K562 (cell line): ENCODE measurements around the gene TEPSIN. TPM values are rescaled to one million over a fixed set of nuclear protein-coding genes. Genes with fewer than 3 reads are reported as not detected.

Source experiments
- ATAC-seq: fragments of 200-7000 bp; cut with Tn5 transposase; 3 replicates; pipeline ENCODE4 v1.9.1; 2020; ENCODE audit warnings: moderate library complexity
- BruUV-seq: library from RNA; stranded (reverse); fragments of 400-500 nt; replicated peaks from 2 replicates; lab custom pipeline; 2021; lab: Mats Ljungman, UMichigan
- CTCF ChIA-PET: fragments of 300-600 bp; formaldehyde crosslinking; extraction: SDS; loops from one replicate; lab custom pipeline; 2021; ENCODE audit warnings: low intra/inter-chr PET ratio; lab: Yijun Ruan, JAX
- POLR2A ChIA-PET: fragments of 300-600, 350-650 bp; sonication (Branson Sonifier 250); formaldehyde crosslinking; extraction: SDS; loops from one replicate; lab custom pipeline; 2021; ENCODE audit warnings: antibody characterized with exemption, inconsistent platforms; lab: Yijun Ruan, JAX
- DNase-seq, 4 experiments: peaks; one replicate each; pipeline versions ENCODE4 v3.0.0 to v3.0.0-alpha.2; 2011 to 2018; ENCODE audit warnings: low spot score in 3 of 4, mixed read lengths in 3 of 4; ENCODE audit errors: extremely low read depth in 1 of 4
- FAIRE-seq: peaks from 2 replicates; lab custom pipeline; 2011; peaks lifted over from hg19 to GRCh38; lab: Jason Lieb, UNC
- H2AFZ ChIP-seq: 2 replicates; pipeline ENCODE4 v1.6.0; 2011; ENCODE audit warnings: low read depth, low read length, control low read depth, inconsistent platforms
- H3K27ac ChIP-seq: fragments of 200-600 bp; 3 replicates; pipeline ENCODE4 v1.8.0; 2011; ENCODE audit warnings: low read depth, mild to moderate bottlenecking, control low read depth, inconsistent platforms, low read length, moderate library complexity, mixed read lengths; ENCODE audit errors: extremely low read depth
- H3K27me3 ChIP-seq, 2 experiments: fragments of 300-600 bp in 1 of 2; 2 replicates in 1 of 2; 3 replicates in 1 of 2; pipeline versions ENCODE4 v1.6.0 to v1.8.0; 2011; ENCODE audit warnings: inconsistent platforms in 2 of 2, low read length in 2 of 2, mild to moderate bottlenecking in 1 of 2, mixed read lengths in 1 of 2, moderate library complexity in 1 of 2; ENCODE audit not compliant: control insufficient read depth in 2 of 2, insufficient read depth in 2 of 2
- H3K36me3 ChIP-seq: fragments of 300-600 bp; 3 replicates; pipeline ENCODE4 v1.8.0; 2011; ENCODE audit warnings: mild to moderate bottlenecking, low read length, inconsistent platforms; ENCODE audit not compliant: control insufficient read depth, insufficient read depth
- H3K4me1 ChIP-seq, 2 experiments: fragments of 200-600 bp in 1 of 2; replicated peaks in 1 of 2; 2 replicates in 1 of 2; 3 replicates in 1 of 2; pipeline versions ENCODE4 v1.5.1 to v1.8.0; 2011; ENCODE audit warnings: inconsistent platforms in 2 of 2, low read length in 2 of 2, mild to moderate bottlenecking in 1 of 2, mixed read lengths in 1 of 2, moderate library complexity in 1 of 2; ENCODE audit not compliant: control insufficient read depth in 2 of 2, insufficient read depth in 2 of 2
- H3K4me2 ChIP-seq: 2 replicates; pipeline ENCODE4 v1.6.1; 2011; ENCODE audit warnings: low read length, control low read depth, inconsistent platforms, mixed read lengths; ENCODE audit not compliant: insufficient read depth
- H3K4me3 ChIP-seq: fragments of 200-600 bp; sonication (generic), shearing (Covaris generic); 2 replicates; pipeline ENCODE4 v1.5.1; 2016; ENCODE audit warnings: control low read depth, inconsistent platforms
- H3K79me2 ChIP-seq: fragments of 200-600 bp; 3 replicates; pipeline ENCODE4 v1.8.0; 2011; ENCODE audit warnings: low read length, inconsistent platforms; ENCODE audit not compliant: control insufficient read depth, insufficient read depth
- H3K9ac ChIP-seq, 2 experiments: 2 replicates each; pipeline versions ENCODE4 v1.6.0 to v1.6.1; 2011; ENCODE audit warnings: low read depth in 2 of 2, low read length in 2 of 2, control low read depth in 1 of 2, inconsistent platforms in 1 of 2, mild to moderate bottlenecking in 1 of 2, mixed read lengths in 1 of 2; ENCODE audit not compliant: insufficient read depth in 1 of 2
- H3K9me1 ChIP-seq: one replicate; pipeline ENCODE4 v1.6.0; 2011; ENCODE audit warnings: inconsistent platforms, mild to moderate bottlenecking, low read length, moderate library complexity; ENCODE audit not compliant: control insufficient read depth, insufficient read depth
- H3K9me3 ChIP-seq: replicated peaks from 2 replicates; pipeline ENCODE4 v1.5.1; 2011; ENCODE audit warnings: low read depth, low read length, inconsistent platforms; ENCODE audit not compliant: control insufficient read depth, insufficient read depth
- H4K20me1 ChIP-seq: replicated peaks from 2 replicates; pipeline ENCODE4 v1.6.1; 2011; ENCODE audit warnings: low read length, inconsistent platforms, mixed read lengths; ENCODE audit not compliant: control insufficient read depth, insufficient read depth
- FIP1L1 ChIP-seq: fragments of 200-400 bp; formaldehyde crosslinking; IDR thresholded peaks from 2 replicates; pipeline ENCODE4 v1.6.1; 2018; ENCODE audit warnings: mild to moderate bottlenecking, low read depth, low read length; ENCODE audit not compliant: poor library complexity, severe bottlenecking
- HMGN3 ChIP-seq: IDR thresholded peaks from 2 replicates; pipeline ENCODE4 v1.6.1; 2011; ENCODE audit warnings: borderline replicate concordance, low read depth, mild to moderate bottlenecking, mixed read lengths, low read length; ENCODE audit not compliant: insufficient read length; ENCODE audit errors: extremely low read depth
- NR2C1 ChIP-seq, 2 experiments: fragments of 450-650 bp; IDR thresholded peaks; 2 replicates each; pipeline ENCODE4 v1.6.1; 2017; ENCODE audit warnings: mild to moderate bottlenecking in 2 of 2, antibody characterized with exemption in 1 of 2, inconsistent platforms in 1 of 2, missing compliant biosample characterization in 1 of 2, missing genetic modification characterization in 1 of 2
- PCBP1 ChIP-seq: fragments of 200-400 bp; formaldehyde crosslinking; IDR thresholded peaks from 2 replicates; pipeline ENCODE4 v1.6.1; 2018; ENCODE audit warnings: mild to moderate bottlenecking, low read depth, low read length; ENCODE audit not compliant: poor library complexity, severe bottlenecking
- POLR2A ChIP-seq: fragments of 450-650 bp; conservative IDR thresholded peaks from 2 replicates; pipeline ENCODE4 v1.6.1; 2016
- POLR2G ChIP-seq: fragments of 200-400 bp; formaldehyde crosslinking; IDR thresholded peaks from 2 replicates; pipeline ENCODE4 v1.6.1; 2017; ENCODE audit warnings: low read depth, mild to moderate bottlenecking, antibody characterized with exemption, low read length, moderate library complexity
- PRMT5 ChIP-seq: sonication (generic); formaldehyde crosslinking; IDR thresholded peaks from 2 replicates; pipeline ENCODE4 v1.5.0; 2020; ENCODE audit warnings: missing genetic modification reagents
- RBFOX2 ChIP-seq: fragments of 200-400 bp; formaldehyde crosslinking; IDR thresholded peaks from 2 replicates; pipeline ENCODE4 v1.6.1; 2017; ENCODE audit warnings: low read depth, mild to moderate bottlenecking, low read length, moderate library complexity
- RBM22 ChIP-seq: fragments of 200-400 bp; formaldehyde crosslinking; IDR thresholded peaks from 2 replicates; pipeline ENCODE4 v1.6.1; 2018; ENCODE audit warnings: low read length, low read depth; ENCODE audit not compliant: poor library complexity, severe bottlenecking
- TAF15 ChIP-seq: fragments of 200-400 bp; formaldehyde crosslinking; IDR thresholded peaks from 2 replicates; pipeline ENCODE4 v1.6.1; 2017; ENCODE audit warnings: mild to moderate bottlenecking, low read depth, low read length, moderate library complexity
- ZNF174 ChIP-seq: fragments of 250-450 bp; sonication (Bioruptor Pico); IDR thresholded peaks from 2 replicates; pipeline ENCODE4 v1.4.0; 2020; ENCODE audit warnings: mild to moderate bottlenecking
- ZNF589 ChIP-seq: fragments of 200-800 bp; sonication (Bioruptor generic); IDR thresholded peaks from 2 replicates; pipeline ENCODE4 v1.6.1; 2016; ENCODE audit warnings: low read depth, missing genetic modification characterization, missing compliant biosample characterization
- WGBS: fragments of 100-300 bp; shearing (Covaris generic); methylation state at CpG from one replicate; pipeline ENCODE4 v1.1.6; 2016; ENCODE audit warnings: low coverage, mixed read lengths; ENCODE audit not compliant: insufficient coverage; ENCODE audit errors: missing lambda C conversion rate; 5-methylcytosine and 5-hydroxymethylcytosine counted together
- in situ Hi-C: fragments of 300-500 bp; cut with MboI; formaldehyde crosslinking; loops from 4 replicates; pipeline ENCODE4 v1.15.0; 2018; ENCODE audit warnings: inconsistent platforms, mixed read lengths
- intact Hi-C: fragments of 100-400 bp; cut with micrococcal nuclease; formaldehyde crosslinking; loops from 2 replicates; pipeline ENCODE4 v1.14.2; 2022
- polyA plus RNA-seq, 8 experiments: library from polyadenylated mRNA; depleted of rRNA in 4 of 8; stranded (reverse) in 5 of 8; unstranded in 3 of 8; fragments of >200 nt; fragmentation: Nextera tagmentation in 2 of 8; fragmentation: Illumina TruSeq in 1 of 8; extraction: Ambion mirVana in 2 of 8; extraction: Trizol in 1 of 8; gene quantifications; 2 replicates each; pipeline versions ENCODE4 v1.2.1 to v1.2.3, GENCODE V29; 2011 to 2014; ENCODE audit warnings: inconsistent platforms in 1 of 8, missing spikeins in 1 of 8
- total RNA-seq, 7 experiments: library from RNA; depleted of rRNA in 6 of 7; stranded (reverse); fragments of >200 nt in 6 of 7; fragmentation: Illumina TruSeq in 2 of 7; extraction: Trizol in 2 of 7; gene quantifications; 2 replicates each; pipeline versions ENCODE4 v1.2.1 to v1.2.3, GENCODE V29; 2011 to 2021; ENCODE audit warnings: low replicate concordance in 1 of 7
- TF ChIP-seq, protein P1 (sequence below): sonication (generic); formaldehyde crosslinking; IDR thresholded peaks from 2 replicates; pipeline ENCODE4 v1.8.1; 2023; ENCODE audit warnings: mild to moderate bottlenecking, missing genetic modification reagents
- TF ChIP-seq, protein P2 (sequence below): fragments of 150-350 bp; IDR thresholded peaks from 2 replicates; pipeline ENCODE4 v1.6.1; 2014; ENCODE audit warnings: low read depth, mild to moderate bottlenecking, low read length, borderline replicate concordance

Gene TEPSIN
- total and polyA plus RNA-seq, 9 of the 15 experiments (the other 6 are each of a cell fraction or from before 2014, with no cell fraction given), result 0.80 to 29.8 (median 5.3) TPM

DNA sequence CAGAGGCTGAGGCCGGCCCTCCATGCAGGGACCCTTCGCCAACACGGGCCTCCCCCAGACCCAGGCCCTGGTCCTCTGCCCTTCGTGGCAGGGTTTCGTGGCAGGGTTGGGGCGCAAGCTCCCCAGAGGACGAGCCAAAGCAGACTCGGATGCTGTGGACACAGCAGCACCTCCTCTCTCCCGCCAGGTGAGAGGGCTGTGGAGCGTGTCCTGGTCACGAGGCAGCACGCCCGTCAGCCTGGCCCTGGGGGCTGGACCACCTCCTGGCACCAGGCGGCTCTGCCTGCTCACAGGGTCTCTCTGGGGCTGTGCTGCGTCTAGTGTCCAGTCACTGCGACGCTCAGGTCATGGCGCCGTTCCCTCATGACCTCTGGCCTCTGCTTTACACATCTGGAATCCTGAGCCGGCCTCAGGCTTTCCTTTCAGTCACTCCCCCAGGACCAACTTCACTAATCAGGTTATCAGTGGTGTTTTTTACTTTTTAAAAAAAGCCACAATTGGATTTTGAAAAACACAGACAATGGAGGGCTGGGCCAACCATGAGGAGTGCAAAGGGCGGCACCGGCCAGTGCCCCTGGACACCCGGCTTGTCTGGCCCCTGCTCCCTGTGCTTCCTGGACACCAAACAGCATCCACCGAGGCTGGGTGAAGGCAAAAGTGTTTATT is 5.6 kb upstream of the TEPSIN start:
- Histone ChIP-seq H3K27me3 (no peaks in the 10 kb centered on the region), H3K9me3 (no peaks in the 10 kb centered on the region), H4K20me1 (peaks cover 6% of the 10 kb centered on the region; the same call in 1 of the 2 replicates), H3K9ac (peak overlapping the region in 1 of 2 experiments; percentile 66; a peak in 2 of 4 replicates), H3K4me3 (no peak overlapping the region), H3K4me1 (peaks cover 5 to 81% of the 10 kb centered on the region in 2 experiments; a peak in 4 of 5 replicates), H3K27ac (no peak overlapping the region), H3K79me2 (peaks cover 21% of the 10 kb centered on the region), H3K4me2 (no peak overlapping the region), H3K9me1 (no peaks in the 10 kb centered on the region), H2AFZ (no peak overlapping the region), H3K36me3 (peaks cover 20% of the 10 kb centered on the region; the same call in 1 of the 3 replicates)
- FAIRE-seq (peak; percentile 48), DNase-seq (no peak), ATAC-seq (peak; percentile 6; the same call in 2 of the 3 replicates)
- intact Hi-C loops (no loop called here), in situ Hi-C loops (loop anchor here (5.0 to 25.0 kb wide), 2 partner anchors 107 to 238 kb away; no protein-coding TSS in a partner anchor)
- WGBS, result 67% methylated on average over 24 of the region's 24 CpGs
- ChIA-PET POLR2A (interaction anchor here (0.6 to 1.9 kb wide), 3 partner anchors 9 to 264 kb away, joined by 3 to 4 read pairs (median 4); no protein-coding TSS in a partner anchor), CTCF (no interaction called here)
- TF ChIP-seq PRMT5 (CRISPR knock-in tag) (no peak), RBM22 (peak; percentile 92), HMGN3 (peak; percentile 32), TAF15 (peak; percentile 75; the same call in 1 of the 2 replicates), ZNF174 (CRISPR knock-in tag) (no peak), POLR2G (peak; percentile 77), ZNF589 (CRISPR knock-in tag) (no peak), NR2C1 (IDR thresholded peaks at IDR 0.05) (0 out of 2 replicates have a peak, but pooled peaks have one; percentile 25), NR2C1 (tag; IDR thresholded peaks at IDR 0.05) (no peak), PCBP1 (peak; percentile 23), RBFOX2 (peak; percentile 27; the same call in 1 of the 2 replicates), POLR2A (peak; percentile 66), FIP1L1 (peak; percentile 51)
- TF ChIP-seq, protein P1, sequence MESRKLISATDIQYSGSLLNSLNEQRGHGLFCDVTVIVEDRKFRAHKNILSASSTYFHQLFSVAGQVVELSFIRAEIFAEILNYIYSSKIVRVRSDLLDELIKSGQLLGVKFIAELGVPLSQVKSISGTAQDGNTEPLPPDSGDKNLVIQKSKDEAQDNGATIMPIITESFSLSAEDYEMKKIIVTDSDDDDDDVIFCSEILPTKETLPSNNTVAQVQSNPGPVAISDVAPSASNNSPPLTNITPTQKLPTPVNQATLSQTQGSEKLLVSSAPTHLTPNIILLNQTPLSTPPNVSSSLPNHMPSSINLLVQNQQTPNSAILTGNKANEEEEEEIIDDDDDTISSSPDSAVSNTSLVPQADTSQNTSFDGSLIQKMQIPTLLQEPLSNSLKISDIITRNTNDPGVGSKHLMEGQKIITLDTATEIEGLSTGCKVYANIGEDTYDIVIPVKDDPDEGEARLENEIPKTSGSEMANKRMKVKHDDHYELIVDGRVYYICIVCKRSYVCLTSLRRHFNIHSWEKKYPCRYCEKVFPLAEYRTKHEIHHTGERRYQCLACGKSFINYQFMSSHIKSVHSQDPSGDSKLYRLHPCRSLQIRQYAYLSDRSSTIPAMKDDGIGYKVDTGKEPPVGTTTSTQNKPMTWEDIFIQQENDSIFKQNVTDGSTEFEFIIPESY, result peak; percentile 85
- TF ChIP-seq, protein P2, sequence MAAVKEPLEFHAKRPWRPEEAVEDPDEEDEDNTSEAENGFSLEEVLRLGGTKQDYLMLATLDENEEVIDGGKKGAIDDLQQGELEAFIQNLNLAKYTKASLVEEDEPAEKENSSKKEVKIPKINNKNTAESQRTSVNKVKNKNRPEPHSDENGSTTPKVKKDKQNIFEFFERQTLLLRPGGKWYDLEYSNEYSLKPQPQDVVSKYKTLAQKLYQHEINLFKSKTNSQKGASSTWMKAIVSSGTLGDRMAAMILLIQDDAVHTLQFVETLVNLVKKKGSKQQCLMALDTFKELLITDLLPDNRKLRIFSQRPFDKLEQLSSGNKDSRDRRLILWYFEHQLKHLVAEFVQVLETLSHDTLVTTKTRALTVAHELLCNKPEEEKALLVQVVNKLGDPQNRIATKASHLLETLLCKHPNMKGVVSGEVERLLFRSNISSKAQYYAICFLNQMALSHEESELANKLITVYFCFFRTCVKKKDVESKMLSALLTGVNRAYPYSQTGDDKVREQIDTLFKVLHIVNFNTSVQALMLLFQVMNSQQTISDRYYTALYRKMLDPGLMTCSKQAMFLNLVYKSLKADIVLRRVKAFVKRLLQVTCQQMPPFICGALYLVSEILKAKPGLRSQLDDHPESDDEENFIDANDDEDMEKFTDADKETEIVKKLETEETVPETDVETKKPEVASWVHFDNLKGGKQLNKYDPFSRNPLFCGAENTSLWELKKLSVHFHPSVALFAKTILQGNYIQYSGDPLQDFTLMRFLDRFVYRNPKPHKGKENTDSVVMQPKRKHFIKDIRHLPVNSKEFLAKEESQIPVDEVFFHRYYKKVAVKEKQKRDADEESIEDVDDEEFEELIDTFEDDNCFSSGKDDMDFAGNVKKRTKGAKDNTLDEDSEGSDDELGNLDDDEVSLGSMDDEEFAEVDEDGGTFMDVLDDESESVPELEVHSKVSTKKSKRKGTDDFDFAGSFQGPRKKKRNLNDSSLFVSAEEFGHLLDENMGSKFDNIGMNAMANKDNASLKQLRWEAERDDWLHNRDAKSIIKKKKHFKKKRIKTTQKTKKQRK, result no peak
- BruUV-seq, result no TSS peak
